SK-N-SH (cell line): ENCODE measurements around the gene IFITM5.

ENCODE experiments used
- ELF1 ChIP-seq: IDR thresholded peaks from 2 replicates; pipeline ENCODE4 v1.4.0; 2012
- EZH2phosphoT487 ChIP-seq: fragments of 200-600 bp; sonication (generic); IDR thresholded peaks from 2 replicates; pipeline ENCODE4 v1.6.1; 2017; ENCODE audit warnings: low read depth, mixed run types, mild to moderate bottlenecking, antibody characterized with exemption, moderate library complexity, borderline replicate concordance
- FOSL2 ChIP-seq: IDR thresholded peaks from 2 replicates; pipeline ENCODE4 v1.4.0; 2012; ENCODE audit warnings: low read depth, mild to moderate bottlenecking, moderate library complexity, borderline replicate concordance
- GATA2 ChIP-seq: sonication (generic); formaldehyde crosslinking; IDR thresholded peaks from 2 replicates; pipeline ENCODE4 v1.5.0; 2020; ENCODE audit warnings: mild to moderate bottlenecking, missing genetic modification reagents
- POLR2AphosphoS5 ChIP-seq: IDR thresholded peaks from 2 replicates; pipeline ENCODE4 v1.6.1; 2012; ENCODE audit warnings: low read depth, low read length
- RCOR1 ChIP-seq: fragments of 150-350 bp; IDR thresholded peaks from 2 replicates; pipeline ENCODE4 v1.6.1; 2017; ENCODE audit warnings: antibody characterized with exemption, low read length
- SMC3 ChIP-seq: IDR thresholded peaks from 2 replicates; pipeline ENCODE4 v1.6.1; 2012; ENCODE audit warnings: low read depth, low read length, improper control_type of control experiment
- TAF1 ChIP-seq: IDR thresholded peaks from 2 replicates; pipeline ENCODE4 v1.6.1; 2012; ENCODE audit warnings: low read depth, mild to moderate bottlenecking, low read length, moderate library complexity, borderline replicate concordance
- TCF12 ChIP-seq: IDR thresholded peaks from 2 replicates; pipeline ENCODE4 v1.4.0; 2012
- TF ChIP-seq, protein P1 (sequence below): fragments of 200-600 bp; sonication (generic); IDR thresholded peaks from 2 replicates; pipeline ENCODE4 v1.6.1; 2017; ENCODE audit warnings: antibody characterized with exemption, mild to moderate bottlenecking, moderate library complexity

GRCh38 chr11:293852-294661, 5.3 kb downstream of the IFITM5 start:
- TF ChIP-seq, protein P1, sequence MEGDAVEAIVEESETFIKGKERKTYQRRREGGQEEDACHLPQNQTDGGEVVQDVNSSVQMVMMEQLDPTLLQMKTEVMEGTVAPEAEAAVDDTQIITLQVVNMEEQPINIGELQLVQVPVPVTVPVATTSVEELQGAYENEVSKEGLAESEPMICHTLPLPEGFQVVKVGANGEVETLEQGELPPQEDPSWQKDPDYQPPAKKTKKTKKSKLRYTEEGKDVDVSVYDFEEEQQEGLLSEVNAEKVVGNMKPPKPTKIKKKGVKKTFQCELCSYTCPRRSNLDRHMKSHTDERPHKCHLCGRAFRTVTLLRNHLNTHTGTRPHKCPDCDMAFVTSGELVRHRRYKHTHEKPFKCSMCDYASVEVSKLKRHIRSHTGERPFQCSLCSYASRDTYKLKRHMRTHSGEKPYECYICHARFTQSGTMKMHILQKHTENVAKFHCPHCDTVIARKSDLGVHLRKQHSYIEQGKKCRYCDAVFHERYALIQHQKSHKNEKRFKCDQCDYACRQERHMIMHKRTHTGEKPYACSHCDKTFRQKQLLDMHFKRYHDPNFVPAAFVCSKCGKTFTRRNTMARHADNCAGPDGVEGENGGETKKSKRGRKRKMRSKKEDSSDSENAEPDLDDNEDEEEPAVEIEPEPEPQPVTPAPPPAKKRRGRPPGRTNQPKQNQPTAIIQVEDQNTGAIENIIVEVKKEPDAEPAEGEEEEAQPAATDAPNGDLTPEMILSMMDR, result no peak
- TF ChIP-seq RCOR1 (no peak), ELF1 (no peak), FOSL2 (no peak), TAF1 (no peak), SMC3 (no peak), POLR2AphosphoS5 (no peak), GATA2 (CRISPR knock-in tag) (no peak), TCF12 (no peak), EZH2phosphoT487 (no peak)
